Measurements from ENCODE around the gene SVBP. TPM values are rescaled to one million over a fixed set of nuclear protein-coding genes. Genes with fewer than 3 reads are reported as not detected.

The SVBP gene
- total and polyA plus RNA-seq, 2 donors (not counting 1 experiment from before 2014, with no cell fraction given): 12.6 to 21.9 TPM

DNA sequence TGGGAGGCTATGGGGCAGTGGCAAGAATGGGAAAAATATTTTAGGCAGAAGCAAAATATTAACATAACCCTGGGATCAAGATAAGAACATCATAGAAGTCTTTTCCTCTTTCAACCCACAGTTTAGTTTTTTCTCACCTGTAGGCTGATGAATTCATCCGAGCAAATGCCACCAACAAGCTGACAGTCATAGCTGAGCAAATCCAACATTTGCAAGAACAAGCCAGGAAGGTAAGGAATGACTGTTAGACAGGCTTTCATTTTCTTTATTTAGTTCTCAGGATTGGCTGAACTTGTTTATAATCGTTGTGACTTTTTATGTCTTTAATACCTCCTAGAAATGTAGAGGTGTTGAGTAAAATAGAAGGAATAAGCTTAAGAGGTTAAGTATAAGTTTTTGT, 43.8 kb downstream of the SVBP start:
- peaks cover 15 to 48% of the 10 kb centered on the region in 2 experiments for H3K36me3 ChIP-seq (replicated peaks in 1 of 2; ENCODE audit: control extremely low read depth in 1 of 2, control insufficient read depth in 1 of 2, extremely low read depth in 1 of 2, insufficient read depth in 2 of 2, low read length in 1 of 2)
- POLR2A ChIA-PET: no interaction called here
- CTCF ChIA-PET: no interaction called here
- H4K20me1 ChIP-seq (ENCODE audit: control insufficient read depth, insufficient read depth, low read length, poor library complexity, severe bottlenecking): peaks cover 19% of the 10 kb centered on the region
- peaks cover 13% of the 10 kb centered on the region for H3K4me1 Mint-ChIP-seq
- ATAC-seq (ENCODE audit: low read depth): no peak
- H3K9me3 Mint-ChIP-seq (ENCODE audit: insufficient read depth): no peaks in the 10 kb centered on the region
- H3K27ac ChIP-seq (ENCODE audit: low read length in 2 of 2): no peak overlapping the region
- H3K27me3 ChIP-seq (replicated peaks in 1 of 4; ENCODE audit: control extremely low read depth in 1 of 4, control insufficient read depth in 3 of 4, insufficient read depth in 4 of 4, low read length in 3 of 4): no peaks in the 10 kb centered on the region
- WGBS (ENCODE audit: insufficient coverage): no CpG with 5 or more reads among the region's 2 CpGs
- H3K4me3 Mint-ChIP-seq: no peak overlapping the region
- H3K27me3 Mint-ChIP-seq: no peaks in the 10 kb centered on the region
- peaks cover 0 to 3% of the 10 kb centered on the region in 2 donors for H3K4me1 ChIP-seq (ENCODE audit: control insufficient read depth in 2 of 2, insufficient read depth in 2 of 2, low read length in 2 of 2)
- H3K4me2 ChIP-seq (replicated peaks; ENCODE audit: low read depth, low read length, poor library complexity, severe bottlenecking): no peak overlapping the region
- DNase-seq: no peak
- TF ChIP-seq EZH2 (IDR thresholded peaks at IDR 0.05; ENCODE audit: borderline replicate concordance, insufficient read depth, low read depth, low read length, poor library complexity, severe bottlenecking): no peak
- TF ChIP-seq, protein P1, sequence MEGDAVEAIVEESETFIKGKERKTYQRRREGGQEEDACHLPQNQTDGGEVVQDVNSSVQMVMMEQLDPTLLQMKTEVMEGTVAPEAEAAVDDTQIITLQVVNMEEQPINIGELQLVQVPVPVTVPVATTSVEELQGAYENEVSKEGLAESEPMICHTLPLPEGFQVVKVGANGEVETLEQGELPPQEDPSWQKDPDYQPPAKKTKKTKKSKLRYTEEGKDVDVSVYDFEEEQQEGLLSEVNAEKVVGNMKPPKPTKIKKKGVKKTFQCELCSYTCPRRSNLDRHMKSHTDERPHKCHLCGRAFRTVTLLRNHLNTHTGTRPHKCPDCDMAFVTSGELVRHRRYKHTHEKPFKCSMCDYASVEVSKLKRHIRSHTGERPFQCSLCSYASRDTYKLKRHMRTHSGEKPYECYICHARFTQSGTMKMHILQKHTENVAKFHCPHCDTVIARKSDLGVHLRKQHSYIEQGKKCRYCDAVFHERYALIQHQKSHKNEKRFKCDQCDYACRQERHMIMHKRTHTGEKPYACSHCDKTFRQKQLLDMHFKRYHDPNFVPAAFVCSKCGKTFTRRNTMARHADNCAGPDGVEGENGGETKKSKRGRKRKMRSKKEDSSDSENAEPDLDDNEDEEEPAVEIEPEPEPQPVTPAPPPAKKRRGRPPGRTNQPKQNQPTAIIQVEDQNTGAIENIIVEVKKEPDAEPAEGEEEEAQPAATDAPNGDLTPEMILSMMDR (IDR thresholded peaks at IDR 0.05): no peak
- H2AFZ ChIP-seq (ENCODE audit: insufficient read depth, low read depth, low read length, poor library complexity, severe bottlenecking): no peak overlapping the region
- H3K27ac Mint-ChIP-seq: peak overlapping the region; percentile 41
- H3K9ac ChIP-seq (ENCODE audit: low read length): no peak overlapping the region
- H3K4me3 ChIP-seq (ENCODE audit: control extremely low read depth in 1 of 5, extremely low read depth in 1 of 5, insufficient read depth in 1 of 5, low read depth in 2 of 5, low read length in 4 of 5): no peak overlapping the region
- no peaks in the 10 kb centered on the region for H3K9me3 ChIP-seq (ENCODE audit: control extremely low read depth in 1 of 3, control insufficient read depth in 2 of 3, insufficient read depth in 1 of 3, low read length in 2 of 3)
- peaks cover 37% of the 10 kb centered on the region for H3K79me2 ChIP-seq (ENCODE audit: control insufficient read depth, insufficient read depth, low read length)
- intact Hi-C loops (cut with micrococcal nuclease): no loop called here

DNA sequence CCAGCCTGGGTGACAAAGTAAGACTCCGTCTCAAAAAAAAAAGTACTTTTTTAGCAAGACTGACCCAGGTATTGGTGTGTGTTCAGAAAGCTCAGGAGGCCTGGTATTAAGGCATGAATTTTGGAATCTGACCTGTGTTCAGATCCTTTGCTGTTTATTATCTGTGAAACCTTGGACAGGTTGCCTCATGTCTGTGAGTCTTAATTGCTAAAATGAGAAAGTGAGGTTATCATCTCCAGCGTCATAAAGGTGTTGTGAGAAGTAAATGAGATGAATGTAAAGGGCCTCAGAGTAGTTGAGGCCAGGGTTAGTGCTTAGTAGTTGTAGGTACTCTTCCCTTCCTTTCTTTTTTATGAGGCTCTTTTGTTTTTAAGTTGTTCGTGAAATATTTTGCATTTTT, 47.4 kb downstream of the SVBP start:
- Histone ChIP-seq H2AFZ (ENCODE audit: insufficient read depth, low read depth, low read length, poor library complexity, severe bottlenecking) (no peak overlapping the region), H3K4me3 (ENCODE audit: control extremely low read depth in 1 of 5, extremely low read depth in 1 of 5, insufficient read depth in 1 of 5, low read depth in 2 of 5, low read length in 4 of 5) (no peak overlapping the region), H3K4me2 (replicated peaks; ENCODE audit: low read depth, low read length, poor library complexity, severe bottlenecking) (no peak overlapping the region), H3K79me2 (ENCODE audit: control insufficient read depth, insufficient read depth, low read length) (peaks cover 70% of the 10 kb centered on the region), H3K4me1 (ENCODE audit: control insufficient read depth in 2 of 2, insufficient read depth in 2 of 2, low read length in 2 of 2) (peaks cover 23 to 25% of the 10 kb centered on the region in 2 donors), H3K36me3 (replicated peaks in 1 of 2; ENCODE audit: control extremely low read depth in 1 of 2, control insufficient read depth in 1 of 2, extremely low read depth in 1 of 2, insufficient read depth in 2 of 2, low read length in 1 of 2) (peaks cover 3 to 15% of the 10 kb centered on the region in 2 experiments), H3K27ac (ENCODE audit: low read length in 2 of 2) (no peak overlapping the region), H4K20me1 (ENCODE audit: control insufficient read depth, insufficient read depth, low read length, poor library complexity, severe bottlenecking) (peaks cover 19% of the 10 kb centered on the region), H3K9me3 (ENCODE audit: control extremely low read depth in 1 of 3, control insufficient read depth in 2 of 3, insufficient read depth in 1 of 3, low read length in 2 of 3) (no peaks in the 10 kb centered on the region), H3K27me3 (replicated peaks in 1 of 4; ENCODE audit: control extremely low read depth in 1 of 4, control insufficient read depth in 3 of 4, insufficient read depth in 4 of 4, low read length in 3 of 4) (no peaks in the 10 kb centered on the region), H3K9ac (ENCODE audit: low read length) (no peak overlapping the region)
- TF ChIP-seq, protein P1 (IDR thresholded peaks at IDR 0.05): no peak
- no peak for TF ChIP-seq EZH2 (IDR thresholded peaks at IDR 0.05; ENCODE audit: borderline replicate concordance, insufficient read depth, low read depth, low read length, poor library complexity, severe bottlenecking)
- ChIA-PET POLR2A (no interaction called here), CTCF (interaction anchor here (3.0 kb wide), 1 partner anchor 9 kb away, joined by 16 read pairs; no protein-coding TSS in a partner anchor)
- Mint-ChIP-seq H3K9me3 (ENCODE audit: insufficient read depth) (no peaks in the 10 kb centered on the region), H3K4me1 (peaks cover 24% of the 10 kb centered on the region), H3K27me3 (no peaks in the 10 kb centered on the region), H3K4me3 (peak overlapping the region; percentile 32), H3K27ac (no peak overlapping the region)
- DNase-seq: no peak
- ATAC-seq (ENCODE audit: low read depth): no peak
- intact Hi-C loops (cut with micrococcal nuclease): loop anchor here (5.0 to 10.0 kb wide), 3 partner anchors 597 to 1262 kb away; partner anchors contain the start of genes ELOVL1, IPO13 and SLC6A9
- 100% methylated on average over 2 of the region's 3 CpGs for WGBS (ENCODE audit: insufficient coverage)
